ENCODE measurements around the gene EXD2.
"Not testable (repeated sequence)": the region's sequence is repeated elsewhere in the genome, so short reads cannot be mapped to it uniquely, and the experiment has no call there.

EXD2 gene

GRCh38 chr14:69152902-69153151, 38.5 kb upstream of the EXD2 start, which contains the start of gene DCAF5:
Gene DCAF5, minus strand, starts transcription at chr14:69153119. Its CDS starts 141 bp downstream, at chr14:69152978.
- no peak for TF ChIP-seq CTCF (conservative IDR thresholded peaks at IDR 0.05; ENCODE audit: low read length)
- no peak for DNase-seq (ENCODE audit: low read depth)
- peak within 1 kb of the TSS; percentile 85 for H3K4me3 ChIP-seq (ENCODE audit: low read length)

GRCh38 chr14:69153152-69153872, 38.0 kb upstream of the EXD2 start:
- DNase-seq (ENCODE audit: low read depth): peak; percentile 92
- peak overlapping the region; percentile 85 for H3K4me3 ChIP-seq (ENCODE audit: low read length)
- no peak for TF ChIP-seq CTCF (conservative IDR thresholded peaks at IDR 0.05; ENCODE audit: low read length)

- TF ChIP-seq CTCF (conservative IDR thresholded peaks at IDR 0.05; ENCODE audit: low read length): no peak
- H3K4me3 ChIP-seq (ENCODE audit: low read length): peak overlapping the region; percentile 85
- DNase-seq (ENCODE audit: low read depth): peak; percentile 24
These were observed 37.4 kb upstream of the EXD2 start for GRCh38 chr14:69153873-69154270.

- H3K4me3 ChIP-seq (ENCODE audit: low read length): no peak overlapping the region
- TF ChIP-seq CTCF (conservative IDR thresholded peaks at IDR 0.05; ENCODE audit: low read length): no peak
- DNase-seq (ENCODE audit: low read depth): no peak
These were observed 36.5 kb upstream of the EXD2 start for GRCh38 chr14:69154779-69155178.

DNA sequence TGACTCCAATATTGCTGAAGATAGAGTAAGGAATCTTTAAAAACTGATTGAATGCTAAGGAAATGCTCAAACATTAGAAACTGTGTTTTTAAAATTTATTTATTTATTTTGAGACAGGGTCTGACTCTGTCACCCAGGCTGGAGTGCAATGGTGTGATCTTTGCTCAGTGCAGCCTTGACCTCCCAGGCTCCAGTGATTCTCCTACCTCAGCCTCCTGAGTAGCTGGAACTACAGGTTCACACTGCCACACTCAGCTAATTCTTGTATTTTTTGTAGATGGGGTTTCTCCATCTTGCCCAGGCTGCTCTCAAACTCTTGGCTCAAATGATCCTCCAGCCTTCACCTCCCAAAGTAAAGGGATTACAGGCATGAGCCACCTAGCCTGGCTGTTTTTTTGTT, 35.1 kb upstream of the EXD2 start:
- no peak for TF ChIP-seq CTCF (conservative IDR thresholded peaks at IDR 0.05; ENCODE audit: low read length)
- no peak for DNase-seq (ENCODE audit: low read depth)
- H3K4me3 ChIP-seq (ENCODE audit: low read length): no peak overlapping the region

DNA sequence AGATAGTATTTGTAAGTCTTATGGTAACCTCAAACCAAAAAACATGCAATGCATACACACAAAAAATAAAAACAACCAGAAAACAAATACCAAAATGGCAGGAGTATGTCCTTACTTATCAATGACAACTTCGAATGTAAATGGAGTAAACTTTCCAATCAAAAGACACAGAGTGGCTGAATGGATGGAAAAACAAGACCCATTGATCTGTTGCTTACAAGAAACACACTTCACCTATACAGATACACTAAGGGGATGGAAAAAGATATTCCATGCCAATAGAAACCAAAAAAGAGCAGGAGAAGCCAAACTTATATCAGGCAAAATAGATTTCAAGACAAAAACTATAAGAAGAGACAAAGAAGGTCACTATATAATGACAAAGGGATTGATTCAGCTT, 29.7 kb upstream of the EXD2 start:
- no peak for TF ChIP-seq CTCF (conservative IDR thresholded peaks at IDR 0.05; ENCODE audit: low read length)
- DNase-seq (ENCODE audit: low read depth): no peak
- H3K4me3 ChIP-seq (ENCODE audit: low read length): no peak overlapping the region

DNA sequence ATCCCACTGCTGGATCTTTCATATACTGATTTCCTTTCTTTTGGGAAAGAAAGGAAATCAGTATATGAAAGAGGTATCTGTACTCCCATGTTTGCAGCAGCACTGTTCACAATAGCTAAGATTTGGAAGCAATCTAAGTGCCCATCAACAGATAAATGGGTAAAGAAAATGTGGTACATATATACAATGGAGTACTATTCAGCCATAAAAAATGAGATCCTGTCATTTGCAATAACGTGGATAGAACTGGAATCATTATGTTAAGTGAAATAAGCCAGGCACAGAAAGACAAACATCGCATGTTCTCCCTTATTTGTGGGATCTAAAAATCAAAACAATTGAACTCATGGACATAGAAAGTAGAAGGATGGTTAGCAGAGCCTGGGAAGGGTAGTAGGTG, 25.5 kb upstream of the EXD2 start:
- not testable (repeated sequence) for H3K4me3 ChIP-seq (ENCODE audit: low read length); DNase-seq (ENCODE audit: low read depth)

DNA sequence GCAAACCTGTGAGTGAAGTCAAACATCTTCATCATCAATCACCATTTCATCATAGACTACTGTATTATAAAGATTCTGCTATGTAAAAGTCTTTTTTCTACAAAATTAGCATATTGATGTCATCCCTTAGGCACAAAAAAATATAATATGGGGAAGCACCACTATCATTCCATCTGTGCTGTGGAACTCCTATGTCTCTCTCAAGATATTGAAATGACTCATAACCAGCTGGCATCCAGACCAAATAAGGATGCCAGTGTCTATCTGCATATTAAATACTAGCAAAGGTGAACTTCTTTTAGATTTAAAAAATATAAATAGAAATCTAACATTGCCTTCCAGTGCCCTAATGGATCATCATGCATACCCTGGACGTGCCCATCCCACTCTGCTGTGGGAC, 20.5 kb upstream of the EXD2 start:
- peak; percentile 23 for DNase-seq (ENCODE audit: low read depth)
- no peak for TF ChIP-seq CTCF (conservative IDR thresholded peaks at IDR 0.05; ENCODE audit: low read length)
- no peak overlapping the region for H3K4me3 ChIP-seq (ENCODE audit: low read length)

Data from AG10803 (cell line).